Stimulated activated CD8-positive, alpha-beta memory T cell treated with anti-CD3 and anti-CD28 coated beads, Interleukin-15, amount 100 ng/mL, for 48 hours (primary cell): Measurements from ENCODE around the gene CCDC148.
"Not testable (repeated sequence)": the region's sequence is repeated elsewhere in the genome, so short reads cannot be mapped to it uniquely, and the experiment has no call there.

Experiments
- DNase-seq, 2 donors: peaks; one replicate each; pipeline ENCODE4 v3.0.0-alpha.2; 2020; ENCODE audit warnings: low read depth in 2 of 2

Gene CCDC148

DNA sequence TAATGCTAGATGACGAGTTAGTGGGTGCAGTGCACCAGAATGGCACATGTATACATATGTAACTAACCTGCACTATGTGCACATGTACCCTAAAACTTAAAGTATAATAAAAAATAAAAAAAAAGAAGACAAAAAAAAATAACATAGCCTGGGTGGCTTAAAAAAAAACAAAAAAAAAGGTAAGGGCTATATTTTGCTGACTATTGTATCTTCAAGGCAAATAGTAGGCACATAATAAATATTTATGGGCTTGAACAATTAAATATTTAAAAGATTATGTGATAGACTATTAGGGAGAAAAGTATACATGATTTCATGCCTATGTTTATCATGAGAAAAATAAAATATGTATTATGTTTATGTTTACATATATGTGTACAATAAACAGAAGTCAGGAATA, 99.4 kb downstream of the CCDC148 start:
- no peak for DNase-seq

DNA sequence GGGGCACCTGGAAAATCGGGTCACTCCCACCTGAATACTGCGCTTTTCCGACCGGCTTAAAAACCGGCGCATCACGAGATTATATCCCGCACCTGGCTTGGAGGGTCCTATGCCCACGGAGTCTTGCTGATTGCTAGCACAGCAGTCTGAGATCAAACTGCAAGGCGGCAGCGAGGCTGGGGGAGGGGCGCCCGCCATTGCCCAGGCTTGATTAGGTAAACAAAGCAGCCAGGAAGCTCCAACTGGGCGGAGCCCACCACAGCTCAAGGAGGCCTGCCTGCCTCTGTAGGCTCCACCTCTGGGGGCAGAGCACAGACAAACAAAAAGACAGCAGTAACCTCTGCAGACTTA, 105.1 kb downstream of the CCDC148 start:
- DNase-seq = not testable (repeated sequence)

DNA sequence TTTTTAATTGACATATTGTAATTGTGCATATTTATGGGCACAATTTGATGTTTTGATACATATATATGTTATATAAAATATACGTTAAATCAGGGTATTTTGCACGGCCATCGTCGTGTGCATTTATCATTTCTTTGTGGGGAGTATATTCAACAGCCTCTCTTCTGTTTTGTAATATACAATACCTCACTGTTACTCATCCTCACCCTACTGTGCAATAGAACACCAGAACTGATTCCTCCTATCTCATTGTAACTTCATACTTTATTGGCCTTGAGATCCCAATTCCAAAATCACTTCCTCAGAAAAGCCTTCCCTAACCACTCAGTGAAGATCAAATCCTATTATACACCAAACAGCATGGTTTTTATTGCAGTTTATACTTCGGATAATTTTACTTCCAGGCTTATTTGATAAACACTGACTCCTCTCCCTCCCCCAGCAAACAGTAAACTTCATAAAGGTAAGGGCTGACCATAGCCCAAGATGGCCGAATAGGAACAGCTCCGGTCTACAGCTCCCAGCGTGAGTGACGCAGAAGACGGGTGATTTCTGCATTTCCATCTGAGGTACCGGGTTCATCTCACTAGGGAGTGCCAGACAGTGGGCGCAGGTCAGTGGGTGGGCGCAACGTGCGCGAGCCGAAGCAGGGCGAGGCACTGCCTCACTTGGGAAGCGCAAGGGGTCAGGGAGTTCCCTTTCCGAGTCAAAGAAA, 105.6 kb downstream of the CCDC148 start:
- DNase-seq = not testable (repeated sequence)

DNA sequence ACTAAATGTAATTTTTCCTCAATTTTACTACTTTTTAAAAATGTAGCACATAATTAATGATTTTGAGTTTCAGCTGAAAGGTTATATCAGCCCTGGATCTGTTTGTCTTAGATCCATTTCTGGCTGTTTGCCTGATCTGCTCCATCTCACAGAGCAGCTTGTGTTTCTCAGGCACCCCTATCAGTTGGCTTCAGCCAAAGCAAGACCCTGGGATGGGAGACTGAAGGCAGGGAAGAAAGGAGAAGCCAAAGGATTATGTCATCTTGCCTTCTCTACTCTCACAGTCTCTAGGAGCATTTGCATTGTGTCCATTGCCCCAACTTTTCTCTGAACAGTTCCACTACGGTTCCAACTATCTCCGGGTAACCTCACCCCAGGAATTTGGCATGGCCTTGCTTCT, 110.5 kb downstream of the CCDC148 start:
- DNase-seq = no peak

DNA sequence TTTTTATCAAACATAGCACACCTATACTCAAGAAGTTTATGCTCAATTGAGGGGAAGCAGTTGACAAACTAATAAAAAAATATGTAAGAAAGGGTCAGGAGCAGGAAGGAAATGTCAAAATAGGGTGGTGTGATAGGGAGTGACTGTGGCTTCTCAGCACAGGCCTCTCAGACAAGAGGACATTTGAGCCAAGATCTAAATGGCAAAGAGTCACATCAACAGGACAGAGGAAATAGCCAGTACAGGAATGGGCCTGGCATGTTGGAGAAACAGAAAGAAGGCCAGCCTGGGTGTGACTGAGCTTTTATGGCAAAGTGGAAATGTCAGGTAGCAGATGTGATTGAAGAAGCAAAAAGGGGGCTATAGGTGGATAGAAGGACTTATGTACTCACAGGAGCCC, 117.0 kb downstream of the CCDC148 start:
- no peak for DNase-seq

GRCh38 chr2:158337018-158337417, 119.5 kb downstream of the CCDC148 start:
- DNase-seq = no peak

DNA sequence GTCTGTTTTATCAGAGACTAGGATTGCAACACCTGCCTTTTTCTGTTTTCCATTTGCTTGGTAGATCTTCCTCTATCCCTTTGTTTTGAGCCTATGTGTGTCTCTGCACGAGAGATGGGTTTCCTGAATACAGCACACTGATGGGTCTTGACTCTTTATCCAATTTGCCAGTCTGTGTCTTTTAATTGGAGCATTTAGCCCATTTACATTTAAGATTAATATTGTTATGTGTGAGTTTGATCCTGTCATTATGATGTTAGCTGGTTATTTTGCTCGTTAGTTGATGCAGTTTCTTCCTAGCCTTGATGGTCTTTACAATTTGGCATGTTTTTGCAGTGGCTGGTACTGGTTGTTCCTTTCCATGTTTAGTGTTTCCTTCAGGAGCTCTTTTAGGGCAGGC, 124.8 kb downstream of the CCDC148 start:
- not testable (repeated sequence) for DNase-seq

DNA sequence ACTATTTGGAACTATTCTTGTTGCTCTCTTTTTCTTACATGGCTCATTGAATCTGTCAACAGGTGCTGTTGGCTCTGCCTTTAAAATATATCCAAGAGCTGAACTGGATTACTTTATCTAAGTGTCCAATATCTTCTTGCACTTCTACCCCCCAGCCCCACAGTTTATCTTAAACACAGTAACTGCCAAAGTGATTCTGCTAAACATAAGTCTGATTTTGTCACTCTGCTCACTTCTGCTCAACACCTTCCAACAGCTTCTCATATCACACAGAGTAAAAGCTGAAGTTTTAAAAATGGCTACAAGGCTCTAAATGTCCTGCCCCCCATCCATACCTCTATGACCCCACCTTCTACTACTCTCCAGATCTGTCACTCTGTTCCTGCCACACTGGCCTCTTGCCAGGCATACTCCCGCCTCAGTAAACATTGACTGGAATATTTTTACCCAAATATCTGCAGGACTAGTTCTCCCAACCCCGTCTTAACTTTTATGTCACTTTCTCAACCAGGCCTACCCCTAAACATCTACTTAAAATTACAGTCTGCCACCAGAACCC, 130.7 kb downstream of the CCDC148 start:
- no peak for DNase-seq

DNA sequence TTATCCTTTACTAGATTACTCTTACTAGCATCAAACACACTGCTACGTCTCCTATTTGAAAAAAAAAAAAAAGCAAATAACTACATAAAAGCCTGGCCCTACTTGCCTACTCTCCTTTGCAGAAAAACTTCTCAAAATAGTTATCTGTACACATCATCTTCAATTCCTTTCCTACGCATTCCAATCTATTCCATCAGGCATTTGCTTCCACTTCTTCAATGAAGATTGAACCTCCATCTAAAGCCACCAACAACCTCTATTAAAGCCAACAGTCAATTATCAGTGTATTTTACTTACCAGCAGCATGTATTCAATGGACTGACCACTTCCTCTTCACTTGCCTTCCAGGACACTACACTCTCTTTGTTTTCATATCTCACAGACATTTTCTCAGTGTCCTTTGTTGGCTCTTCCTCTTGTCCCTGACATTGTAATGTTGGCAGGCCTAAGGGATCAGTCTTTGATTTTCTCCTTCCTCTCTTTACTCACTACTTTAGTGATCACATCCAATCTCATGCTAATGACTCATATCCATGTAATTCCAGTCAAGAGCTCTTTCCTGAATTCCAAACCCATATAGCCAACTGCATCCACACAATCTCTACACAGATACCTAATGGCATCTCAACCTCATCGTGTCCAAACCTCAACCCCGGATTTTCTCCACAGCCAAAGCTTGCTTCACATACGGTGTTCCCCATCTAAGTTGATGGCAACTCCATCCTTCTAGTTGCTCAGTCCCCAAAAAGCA, 131.3 kb downstream of the CCDC148 start:
- DNase-seq = no peak

GRCh38 chr2:158323381-158323780, 133.2 kb downstream of the CCDC148 start:
- no peak for DNase-seq

- DNase-seq = no peak
Observed at GRCh38 chr2:158321264-158321663, 135.3 kb downstream of the CCDC148 start.

GRCh38 chr2:158319269-158319668, 137.3 kb downstream of the CCDC148 start:
- no peak for DNase-seq

GRCh38 chr2:158317642-158318041, 138.9 kb downstream of the CCDC148 start:
- no peak for DNase-seq

DNA sequence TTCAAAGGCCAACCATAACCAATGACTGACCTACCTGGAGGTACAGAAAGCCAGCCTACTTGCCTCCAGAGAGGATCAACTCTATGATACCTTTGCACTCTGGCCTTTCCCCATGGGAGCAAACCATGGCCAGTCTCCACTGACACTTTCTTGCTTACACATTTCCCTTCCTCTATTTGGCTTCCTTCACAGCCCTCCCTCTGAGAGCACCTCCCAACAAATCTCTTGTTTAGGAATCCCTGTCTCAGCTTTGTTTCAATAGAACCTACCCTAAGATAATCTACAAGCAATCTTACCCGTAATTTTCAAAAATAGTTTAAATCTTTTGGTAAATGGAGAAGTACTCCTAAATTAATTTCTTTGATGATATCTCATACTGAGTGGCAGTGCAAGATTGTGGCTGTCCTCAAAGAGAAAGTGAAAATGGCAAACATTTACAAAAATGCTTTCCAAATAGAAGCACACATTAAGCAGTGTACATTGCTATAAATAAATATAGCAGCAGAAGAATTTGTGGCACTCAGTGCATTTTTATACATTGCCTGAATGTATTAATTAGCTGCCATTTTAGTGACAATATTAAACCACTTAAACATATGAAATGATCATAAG, 140.6 kb downstream of the CCDC148 start:
- no peak for DNase-seq

- no peak for DNase-seq
Observed at GRCh38 chr2:158315000-158315399, 141.6 kb downstream of the CCDC148 start.

- DNase-seq = no peak
Observed at GRCh38 chr2:158313734-158314133, 142.8 kb downstream of the CCDC148 start.

- DNase-seq = no peak
Observed at GRCh38 chr2:158312981-158313380, 143.6 kb downstream of the CCDC148 start.

- not testable (repeated sequence) for DNase-seq
Observed at GRCh38 chr2:158310407-158310806, 146.1 kb downstream of the CCDC148 start.

GRCh38 chr2:158305501-158305900, 151.1 kb downstream of the CCDC148 start:
- no peak for DNase-seq

GRCh38 chr2:158300394-158300793, 156.2 kb downstream of the CCDC148 start:
- no peak for DNase-seq

- DNase-seq = no peak
Observed at GRCh38 chr2:158297606-158298005, 158.9 kb downstream of the CCDC148 start.

DNA sequence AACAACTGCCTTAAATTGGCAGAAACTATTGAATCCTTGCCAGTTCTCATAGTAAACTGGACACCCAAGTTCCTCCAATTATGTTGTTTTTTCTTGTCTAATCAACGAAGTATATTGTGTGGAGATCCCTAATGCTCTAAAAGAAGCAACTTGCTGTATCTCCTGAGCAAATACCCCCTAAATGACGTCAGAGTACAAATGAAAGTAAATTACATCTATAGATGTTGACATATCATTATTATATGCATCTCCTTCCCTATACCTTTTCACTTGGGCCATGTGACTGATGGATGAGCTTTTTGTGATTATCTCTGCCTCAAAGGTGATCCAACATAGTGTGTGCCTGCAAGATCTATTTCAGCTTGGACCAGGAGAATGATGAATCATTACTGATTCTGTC, 159.4 kb downstream of the CCDC148 start:
- no peak for DNase-seq

GRCh38 chr2:158293722-158294121, 162.8 kb downstream of the CCDC148 start:
- no peak for DNase-seq
